H9 (cell line): Measurements from ENCODE around the gene CCDC12. TPM values are rescaled to one million over a fixed set of nuclear protein-coding genes. Genes with fewer than 3 reads are reported as not detected.

Experiments
- DNase-seq: peaks from one replicate; pipeline ENCODE4 v3.0.0-alpha.2; 2017
- H2AFZ ChIP-seq: one replicate; pipeline ENCODE4 v1.6.1; 2013; ENCODE audit warnings: mild to moderate bottlenecking, low read length, control low read depth, moderate library complexity
- H2AK5ac ChIP-seq: 2 replicates; pipeline ENCODE4 v1.6.1; 2013; ENCODE audit warnings: low read length, control low read depth, mixed read lengths; ENCODE audit not compliant: insufficient read length
- H2BK120ac ChIP-seq: one replicate; pipeline ENCODE4 v1.6.1; 2013; ENCODE audit warnings: low read depth, mild to moderate bottlenecking, low read length, control low read depth, inconsistent platforms; ENCODE audit not compliant: poor library complexity, severe bottlenecking
- H2BK12ac ChIP-seq: 2 replicates; pipeline ENCODE4 v1.6.1; 2013; ENCODE audit warnings: low read length, control low read depth, mixed read lengths, low read depth; ENCODE audit not compliant: insufficient read length
- H2BK15ac ChIP-seq: 2 replicates; pipeline ENCODE4 v1.6.1; 2013; ENCODE audit warnings: low read depth, low read length, control low read depth
- H2BK20ac ChIP-seq: one replicate; pipeline ENCODE4 v1.6.1; 2013; ENCODE audit warnings: low read depth, mild to moderate bottlenecking, low read length, control low read depth, inconsistent platforms; ENCODE audit not compliant: poor library complexity, severe bottlenecking
- H2BK5ac ChIP-seq: 2 replicates; pipeline ENCODE4 v1.6.1; 2013; ENCODE audit warnings: low read length, control low read depth, mixed read lengths; ENCODE audit not compliant: insufficient read length
- H3K14ac ChIP-seq: 2 replicates; pipeline ENCODE4 v1.6.1; 2013; ENCODE audit warnings: low read length, control low read depth; ENCODE audit not compliant: insufficient read depth
- H3K18ac ChIP-seq: 2 replicates; pipeline ENCODE4 v1.6.1; 2013; ENCODE audit warnings: low read depth, mild to moderate bottlenecking, mixed read lengths, low read length, control low read depth; ENCODE audit not compliant: insufficient read length
- H3K23ac ChIP-seq: 2 replicates; pipeline ENCODE4 v1.6.1; 2013; ENCODE audit warnings: low read length, control low read depth, mixed read lengths, low read depth; ENCODE audit not compliant: insufficient read length
- H3K23me2 ChIP-seq: 2 replicates; pipeline ENCODE4 v1.6.1; 2013; ENCODE audit warnings: low read depth, mild to moderate bottlenecking, mixed read lengths, low read length, control low read depth; ENCODE audit not compliant: insufficient read length, poor library complexity, severe bottlenecking
- H3K27ac ChIP-seq: 2 replicates; pipeline ENCODE4 v1.5.1; 2013; ENCODE audit warnings: low read length, control low read depth, mixed read lengths, low read depth; ENCODE audit not compliant: insufficient read length
- H3K27me3 ChIP-seq: 2 replicates; pipeline ENCODE4 v1.6.1; 2013; ENCODE audit warnings: low read length, control low read depth, inconsistent platforms; ENCODE audit not compliant: insufficient read depth
- H3K4ac ChIP-seq: 2 replicates; pipeline ENCODE4 v1.6.1; 2013; ENCODE audit warnings: low read depth, mild to moderate bottlenecking, control low read depth, inconsistent platforms, low read length, moderate library complexity
- H3K4me1 ChIP-seq: 2 replicates; pipeline ENCODE4 v1.6.1; 2013; ENCODE audit warnings: low read length, control low read depth, inconsistent platforms; ENCODE audit not compliant: insufficient read depth
- H3K4me2 ChIP-seq: 2 replicates; pipeline ENCODE4 v1.6.1; 2013; ENCODE audit warnings: low read length, control low read depth, mixed read lengths; ENCODE audit not compliant: insufficient read length, insufficient read depth
- H3K56ac ChIP-seq: 2 replicates; pipeline ENCODE4 v1.6.1; 2013; ENCODE audit warnings: low read depth, mild to moderate bottlenecking, mixed read lengths, low read length, control low read depth; ENCODE audit not compliant: insufficient read length
- H3K79me1 ChIP-seq: 2 replicates; pipeline ENCODE4 v1.6.1; 2013; ENCODE audit warnings: low read depth, mild to moderate bottlenecking, moderate library complexity, low read length, control low read depth, inconsistent platforms; ENCODE audit not compliant: insufficient read depth, poor library complexity, severe bottlenecking
- H3K79me2 ChIP-seq: 2 replicates; pipeline ENCODE4 v1.6.1; 2013; ENCODE audit warnings: low read length, control low read depth, inconsistent platforms; ENCODE audit not compliant: insufficient read depth
- H3K9ac ChIP-seq: 2 replicates; pipeline ENCODE4 v1.6.1; 2013; ENCODE audit warnings: low read length, control low read depth, mixed read lengths; ENCODE audit not compliant: insufficient read length; ENCODE audit errors: extremely low read depth
- H3K9me3 ChIP-seq: one replicate; pipeline ENCODE4 v1.6.1; 2013; ENCODE audit warnings: low read depth, low read length, inconsistent platforms; ENCODE audit not compliant: control insufficient read depth
- H3T11ph ChIP-seq: one replicate; pipeline ENCODE4 v1.6.1; 2013; ENCODE audit warnings: mild to moderate bottlenecking, low read length, control low read depth, inconsistent platforms
- H4K20me1 ChIP-seq: one replicate; pipeline ENCODE4 v1.6.1; 2013; ENCODE audit not compliant: control insufficient read depth, insufficient read length, insufficient read depth
- H4K5ac ChIP-seq: 2 replicates; pipeline ENCODE4 v1.6.1; 2013; ENCODE audit warnings: low read depth, mild to moderate bottlenecking, mixed read lengths, low read length, control low read depth; ENCODE audit not compliant: insufficient read length
- H4K8ac ChIP-seq: replicated peaks from 2 replicates; pipeline ENCODE4 v1.6.1; 2013; ENCODE audit warnings: low read length, control low read depth, mixed read lengths, low read depth; ENCODE audit not compliant: insufficient read length
- H4K91ac ChIP-seq: 2 replicates; pipeline ENCODE4 v1.6.1; 2013; ENCODE audit warnings: low read depth, mild to moderate bottlenecking, moderate library complexity, mixed read lengths, low read length, control low read depth; ENCODE audit not compliant: insufficient read length
- H3K27ac Mint-ChIP-seq, 3 experiments: 2 replicates in 2 of 3; 3 replicates in 1 of 3; pipeline ENCODE4 v1.8.0; 2020 to 2021; ENCODE audit warnings: mixed read lengths in 3 of 3, mild to moderate bottlenecking in 1 of 3, moderate library complexity in 1 of 3
- H3K27me3 Mint-ChIP-seq: 2 replicates; pipeline ENCODE4 v1.8.0; 2021; ENCODE audit warnings: low read depth, mild to moderate bottlenecking, moderate library complexity, mixed read lengths
- H3K36me3 Mint-ChIP-seq, 3 experiments: 2 replicates in 2 of 3; 3 replicates in 1 of 3; pipeline ENCODE4 v1.8.0; 2020 to 2021; ENCODE audit warnings: low read depth in 3 of 3, mixed read lengths in 3 of 3; ENCODE audit not compliant: insufficient read depth in 1 of 3
- H3K4me1 Mint-ChIP-seq, 2 experiments: 2 replicates each; pipeline ENCODE4 v1.8.0; 2020; ENCODE audit warnings: mixed read lengths in 2 of 2
- H3K4me3 Mint-ChIP-seq, 2 experiments: 2 replicates in 1 of 2; 3 replicates in 1 of 2; pipeline ENCODE4 v1.8.0; 2020 to 2021; ENCODE audit warnings: mild to moderate bottlenecking in 2 of 2, mixed read lengths in 2 of 2, moderate library complexity in 1 of 2
- H3K9me3 Mint-ChIP-seq, 2 experiments: 2 replicates in 1 of 2; 3 replicates in 1 of 2; pipeline ENCODE4 v1.8.0; 2020; ENCODE audit warnings: mild to moderate bottlenecking in 2 of 2, mixed read lengths in 2 of 2, moderate library complexity in 1 of 2
- CTCF ChIP-seq: fragments of 200-600 bp; sonication (generic); conservative IDR thresholded peaks from 3 replicates; pipeline ENCODE4 v1.8.0; 2021; ENCODE audit warnings: antibody characterized with exemption, mild to moderate bottlenecking
- WGBS: extraction: QIAGEN DNeasy Blood & Tissue Kit; methylation state at CpG from one replicate; pipeline ENCODE4 v1.1.7; 2013; ENCODE audit warnings: missing lambda C conversion rate, low lambda C conversion rate, mixed read lengths; ENCODE audit not compliant: insufficient read length; ENCODE audit errors: extremely low coverage; 5-methylcytosine and 5-hydroxymethylcytosine counted together
- total RNA-seq: library from RNA; stranded (reverse); gene quantifications from 2 replicates; pipeline ENCODE4 v1.2.1, GENCODE V29; 2021

Gene CCDC12
- total RNA-seq, 1 experiment from 2014 or later: 54.0 TPM

GRCh38 chr3:46930945-46931403 is 45.6 kb downstream of the CCDC12 start:
- Histone ChIP-seq H3K79me2 (peaks cover 6% of the 10 kb centered on the region; the same call in 1 of the 2 replicates), H3K27ac (no peak overlapping the region), H2BK12ac (no peak overlapping the region), H3K9me3 (no peaks in the 10 kb centered on the region), H4K5ac (no peak overlapping the region), H3K4ac (no peak overlapping the region), H3K14ac (no peak overlapping the region; the same call in 1 of the 2 replicates), H2BK20ac (no peak overlapping the region), H3K18ac (no peak overlapping the region), H3K56ac (no peak overlapping the region), H2BK5ac (no peak overlapping the region), H4K8ac (no peak overlapping the region), H3K9ac (no peak overlapping the region), H4K20me1 (no peaks in the 10 kb centered on the region), H2AFZ (no peak overlapping the region), H3K79me1 (peaks cover 4% of the 10 kb centered on the region), H3K4me1 (peaks cover 4% of the 10 kb centered on the region; the same call in 1 of the 2 replicates), H3K23me2 (no peaks in the 10 kb centered on the region), H3K23ac (no peak overlapping the region), H3K27me3 (no peaks in the 10 kb centered on the region), H4K91ac (no peak overlapping the region), H3T11ph (no peak overlapping the region), H3K4me2 (no peak overlapping the region), H2BK120ac (no peak overlapping the region), H2BK15ac (no peak overlapping the region), H2AK5ac (no peak overlapping the region)
- WGBS: no CpG with 5 or more reads among the region's 3 CpGs
- H3K4me3 Mint-ChIP-seq: no peak overlapping the region
- H3K27ac Mint-ChIP-seq: peak overlapping the region in 2 of 3 experiments; percentile 50 to 95; a peak in 5 of 7 replicates
- no peaks in the 10 kb centered on the region for H3K27me3 Mint-ChIP-seq
- peaks cover 1 to 24% (median 16%) of the 10 kb centered on the region in 3 experiments; a peak in 6 of 7 replicates for H3K36me3 Mint-ChIP-seq
- TF ChIP-seq CTCF: no peak
- no peak for DNase-seq
- H3K4me1 Mint-ChIP-seq: peaks cover 32 to 33% of the 10 kb centered on the region in 2 experiments
- H3K9me3 Mint-ChIP-seq: no peaks in the 10 kb centered on the region
